Adrenal gland (tissue), 12 donors: ENCODE results near the gene FBXO46. TPM values are rescaled to one million over a fixed set of nuclear protein-coding genes. Genes with fewer than 3 reads are reported as not detected.
A peak's percentile ranks its signal among the peaks of the same experiment; 100 is the strongest.

Experiments used
- DNase-seq, 7 donors: peaks; one replicate each; pipeline ENCODE4 v3.0.0-alpha.2; 2019 to 2020
- H3K27ac ChIP-seq, 5 donors: fragments of 200-600 bp; sonication (generic) in 4 of 5; 1 replicate in 3 of 5; 2 replicates in 2 of 5; pipeline versions ENCODE4 v1.5.1 to v1.8.0; 2016 to 2020; ENCODE audit warnings: mild to moderate bottlenecking in 1 of 5
- H3K27me3 ChIP-seq: fragments of 200-600 bp; 2 replicates; pipeline ENCODE4 v1.8.0; 2021
- H3K36me3 ChIP-seq, 2 donors: fragments of 200-600 bp; replicated peaks in 1 of 2; 1 replicate in 1 of 2; 2 replicates in 1 of 2; pipeline versions ENCODE4 v1.5.1 to v1.8.0; 2018 to 2022
- H3K4me1 ChIP-seq, 2 donors: fragments of 200-600 bp; replicated peaks in 1 of 2; 1 replicate in 1 of 2; 2 replicates in 1 of 2; pipeline versions ENCODE4 v1.5.1 to v1.8.0; 2018 to 2021
- H3K4me3 ChIP-seq, 4 donors: fragments of 200-600 bp; sonication (generic) in 3 of 4; one replicate each; pipeline ENCODE4 v1.5.1; 2016 to 2018
- H3K9me3 ChIP-seq, 3 donors: fragments of 200-600 bp; sonication (generic) in 1 of 3; replicated peaks in 1 of 3; 1 replicate in 2 of 3; 2 replicates in 1 of 3; pipeline versions ENCODE4 v1.5.1 to v1.8.0; 2016 to 2021
- POLR2A ChIP-seq, 2 donors: fragments of 450-650 bp; IDR thresholded peaks; one replicate each; pipeline ENCODE4 v1.6.1; 2017; ENCODE audit warnings: antibody characterized with exemption in 2 of 2, mild to moderate bottlenecking in 2 of 2, moderate library complexity in 1 of 2
- WGBS, 4 donors: extraction: QIAGEN DNeasy Blood & Tissue Kit in 2 of 4; methylation state at CpG; one replicate each; pipeline versions ENCODE4 v1.1.5 to v1.1.7; 2013 to 2017; 5-methylcytosine and 5-hydroxymethylcytosine counted together
- intact Hi-C, 2 donors: fragments of 100-400 bp; cut with DNase I; formaldehyde crosslinking; loops; one replicate each; pipeline versions ENCODE4 v1.14.1 to v1.15.0; 2022 to 2023
- polyA plus RNA-seq, 3 donors: library from polyadenylated mRNA; stranded (reverse); fragments of 200-250 nt in 2 of 3; fragments of 350-450 nt in 1 of 3; fragmentation: Illumina TruSeq in 1 of 3; extraction: RNeasy Lipid Tissue Mini Kit (QIAGEN cat#74804) in 1 of 3; gene quantifications; one replicate each; pipeline ENCODE4 v1.2.3, GENCODE V29; 2013 to 2014
- total RNA-seq, 9 donors: library from RNA; depleted of rRNA in 4 of 9; stranded (reverse); fragments of >200 nt in 4 of 9; fragments of 120-200 nt in 1 of 9; fragmentation: NEBNext Ultra II Directional in 1 of 9; extraction: Animal tissue kit (Norgen Biotek cat#: 25700) in 1 of 9; gene quantifications; one replicate each; pipeline versions ENCODE4 v1.1.0 to v1.2.4, GENCODE V29; 2013 to 2023
- TF ChIP-seq, protein P1 (sequence below), 6 experiments: fragments of 450-650 bp in 4 of 6; fragments of 200-600 bp in 2 of 6; sonication (generic) in 1 of 6; IDR thresholded peaks; 1 replicate in 5 of 6; 2 replicates in 1 of 6; pipeline versions ENCODE4 v1.5.1 to v1.8.0; 2016 to 2021; ENCODE audit warnings: antibody characterized with exemption in 6 of 6, mild to moderate bottlenecking in 2 of 6, moderate library complexity in 1 of 6
- donor health status: healthy with polysubstance abuse.
- donor health status: Bipolar disorder and iron deficiency.
- donor health status: DM: yes; HTN: yes; CAD: no.
- donor health status: DM: no; HTN: no; CAD: no.
- donor health status: DM: no; HTN: no; CAD: no.
- donor health status: DM: yes; HTN: yes; CAD: no.

The FBXO46 gene
- total and polyA plus RNA-seq, 12 donors: 3.2 to 25.6 (median 11.2) TPM

DNA sequence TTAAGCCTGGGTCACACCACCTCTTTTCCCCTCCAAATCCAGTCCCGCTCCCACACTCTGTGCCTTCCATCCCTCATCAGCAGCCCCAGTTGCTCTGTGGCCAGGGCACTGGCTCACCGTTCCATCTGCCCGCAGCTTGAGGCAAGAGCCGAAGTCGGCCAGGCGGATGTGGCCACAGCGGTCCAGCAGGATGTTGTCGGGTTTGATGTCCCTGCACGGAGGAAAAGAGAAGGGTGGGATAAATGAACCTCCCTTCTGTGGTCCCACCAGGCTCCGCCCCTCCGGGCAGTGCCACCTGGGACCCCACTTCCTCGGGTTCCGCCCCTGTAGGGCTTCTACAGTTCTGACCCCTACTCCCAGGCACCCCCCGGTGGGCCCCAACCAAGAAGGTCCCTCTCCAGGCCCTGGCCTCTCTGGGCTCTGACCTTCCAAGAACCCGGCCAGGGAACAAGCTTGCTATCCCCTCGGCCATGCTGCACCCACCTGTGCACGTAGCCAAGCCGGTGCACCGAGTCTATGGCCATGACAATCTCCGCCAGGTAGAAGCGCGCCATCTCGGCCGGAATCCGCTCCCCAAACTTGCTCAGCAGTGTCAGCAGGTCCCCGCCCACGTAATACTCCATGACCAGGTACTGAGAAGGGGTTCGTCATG, 47.4 kb upstream of the FBXO46 start:
- peak in 2 of 7 donors; percentile 35 to 44 for DNase-seq
- no peak overlapping the region for H3K4me3 ChIP-seq
- no peaks in the 10 kb centered on the region for H3K27me3 ChIP-seq
- peaks cover 30 to 32% of the 10 kb centered on the region in 2 donors for H3K4me1 ChIP-seq
- peaks cover 0 to 30% of the 10 kb centered on the region in 2 donors for H3K36me3 ChIP-seq
- WGBS, 4 donors: 90 to 97% (median 95%) methylated on average over 18 to 28 of the region's 28 CpGs
- H3K27ac ChIP-seq: no peak overlapping the region
- no peaks in the 10 kb centered on the region for H3K9me3 ChIP-seq
- TF ChIP-seq, protein P1, sequence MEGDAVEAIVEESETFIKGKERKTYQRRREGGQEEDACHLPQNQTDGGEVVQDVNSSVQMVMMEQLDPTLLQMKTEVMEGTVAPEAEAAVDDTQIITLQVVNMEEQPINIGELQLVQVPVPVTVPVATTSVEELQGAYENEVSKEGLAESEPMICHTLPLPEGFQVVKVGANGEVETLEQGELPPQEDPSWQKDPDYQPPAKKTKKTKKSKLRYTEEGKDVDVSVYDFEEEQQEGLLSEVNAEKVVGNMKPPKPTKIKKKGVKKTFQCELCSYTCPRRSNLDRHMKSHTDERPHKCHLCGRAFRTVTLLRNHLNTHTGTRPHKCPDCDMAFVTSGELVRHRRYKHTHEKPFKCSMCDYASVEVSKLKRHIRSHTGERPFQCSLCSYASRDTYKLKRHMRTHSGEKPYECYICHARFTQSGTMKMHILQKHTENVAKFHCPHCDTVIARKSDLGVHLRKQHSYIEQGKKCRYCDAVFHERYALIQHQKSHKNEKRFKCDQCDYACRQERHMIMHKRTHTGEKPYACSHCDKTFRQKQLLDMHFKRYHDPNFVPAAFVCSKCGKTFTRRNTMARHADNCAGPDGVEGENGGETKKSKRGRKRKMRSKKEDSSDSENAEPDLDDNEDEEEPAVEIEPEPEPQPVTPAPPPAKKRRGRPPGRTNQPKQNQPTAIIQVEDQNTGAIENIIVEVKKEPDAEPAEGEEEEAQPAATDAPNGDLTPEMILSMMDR (IDR thresholded peaks at IDR 0.05): no peak
- TF ChIP-seq POLR2A (IDR thresholded peaks at IDR 0.05): no peak
- intact Hi-C loops: no loop called here

DNA sequence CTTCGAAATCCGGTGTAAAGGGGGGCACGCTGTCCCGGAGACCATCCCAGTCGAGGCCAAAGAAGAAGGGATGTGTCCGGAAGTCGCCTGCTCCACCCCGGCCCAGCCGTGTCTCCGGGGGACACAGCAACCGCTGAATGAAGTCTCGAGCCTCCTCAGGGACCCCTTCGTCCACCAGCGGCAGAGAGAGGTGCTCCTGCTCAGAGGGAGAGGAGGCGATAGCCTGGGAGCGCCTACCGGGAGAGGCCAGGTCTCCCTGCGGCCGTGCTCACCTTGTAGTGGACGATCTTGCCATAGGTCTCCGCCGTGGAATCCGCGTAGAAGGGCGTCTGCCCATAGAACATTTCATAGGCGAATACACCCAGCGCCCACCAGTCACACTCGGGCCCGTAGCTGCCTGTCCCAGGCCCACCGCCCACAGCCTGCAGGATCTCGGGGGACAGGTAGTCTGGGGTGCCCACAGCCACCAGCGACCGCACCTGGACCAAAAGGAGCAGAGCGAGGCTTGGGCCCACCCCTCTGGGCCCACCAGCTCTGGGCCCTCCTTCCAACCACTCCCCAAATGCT, 46.8 kb upstream of the FBXO46 start:
- intact Hi-C loops: no loop called here
- Histone ChIP-seq H3K4me3 (no peak overlapping the region), H3K9me3 (no peaks in the 10 kb centered on the region), H3K36me3 (peaks cover 0 to 30% of the 10 kb centered on the region in 2 donors), H3K4me1 (peaks cover 23 to 27% of the 10 kb centered on the region in 2 donors), H3K27me3 (no peaks in the 10 kb centered on the region), H3K27ac (no peak overlapping the region)
- 92 to 94% (median 93%) methylated on average over 19 to 34 of the region's 34 CpGs for WGBS, 4 donors
- no peak for DNase-seq
- TF ChIP-seq, protein P1 (IDR thresholded peaks at IDR 0.05): no peak
- TF ChIP-seq POLR2A (IDR thresholded peaks at IDR 0.05): no peak

DNA sequence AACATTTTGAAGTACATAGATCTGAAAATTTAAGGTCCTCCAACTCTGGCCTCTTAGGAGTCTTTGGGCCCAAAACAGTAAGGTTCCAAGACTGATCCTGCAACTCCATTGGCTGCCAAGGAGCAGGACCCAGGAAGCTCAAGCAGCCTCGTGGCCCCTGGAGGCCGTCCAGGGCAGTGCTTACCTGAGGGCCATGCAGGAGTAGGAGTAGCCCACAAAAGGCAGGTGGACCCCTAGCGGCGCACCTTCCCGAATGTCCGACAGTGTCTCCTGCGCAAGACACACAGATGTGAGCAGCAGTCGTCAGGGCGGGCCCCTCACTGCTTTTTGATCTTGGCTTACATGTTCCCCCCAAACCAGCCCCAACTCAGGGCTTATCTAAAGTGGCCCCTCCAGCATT, 44.1 kb upstream of the FBXO46 start:
- WGBS, 4 donors: 85 to 87% (median 86%) methylated on average over 9 of the region's 9 CpGs
- Histone ChIP-seq H3K27ac (no peak overlapping the region), H3K4me3 (no peak overlapping the region), H3K27me3 (no peaks in the 10 kb centered on the region), H3K9me3 (no peaks in the 10 kb centered on the region), H3K36me3 (peaks cover 0 to 39% of the 10 kb centered on the region in 2 donors), H3K4me1 (peaks cover 5 to 17% of the 10 kb centered on the region in 2 donors)
- DNase-seq: no peak
- TF ChIP-seq POLR2A (IDR thresholded peaks at IDR 0.05): no peak
- TF ChIP-seq, protein P1 (IDR thresholded peaks at IDR 0.05): no peak
- intact Hi-C loops: no loop called here

- H3K4me3 ChIP-seq: no peak overlapping the region
- H3K27ac ChIP-seq: no peak overlapping the region
- no peak for DNase-seq
- H3K9me3 ChIP-seq: no peaks in the 10 kb centered on the region
- WGBS, 4 donors: 21 to 35% (median 29%) methylated on average over 2 of the region's 2 CpGs
- H3K4me1 ChIP-seq: peaks cover 0 to 10% of the 10 kb centered on the region in 2 donors
- H3K27me3 ChIP-seq: no peaks in the 10 kb centered on the region
- H3K36me3 ChIP-seq: peaks cover 0 to 37% of the 10 kb centered on the region in 2 donors
- TF ChIP-seq, protein P1 (IDR thresholded peaks at IDR 0.05): no peak
- TF ChIP-seq POLR2A (IDR thresholded peaks at IDR 0.05): no peak
- intact Hi-C loops: no loop called here
Measured at GRCh38 chr19:45773384-45773783, 42.7 kb upstream of the FBXO46 start.
